K562 (cell line): ENCODE results near the gene SH3RF1. TPM values are rescaled to one million over a fixed set of nuclear protein-coding genes. Genes with fewer than 3 reads are reported as not detected.

Experiments used
- ATAC-seq: fragments of 200-7000 bp; cut with Tn5 transposase; 3 replicates; pipeline ENCODE4 v1.9.1; 2020; ENCODE audit warnings: moderate library complexity
- BruUV-seq: library from RNA; stranded (reverse); fragments of 400-500 nt; replicated peaks from 2 replicates; lab custom pipeline; 2021; lab: Mats Ljungman, UMichigan
- CTCF ChIA-PET: fragments of 300-600 bp; formaldehyde crosslinking; extraction: SDS; loops from one replicate; lab custom pipeline; 2021; ENCODE audit warnings: low intra/inter-chr PET ratio; lab: Yijun Ruan, JAX
- POLR2A ChIA-PET: fragments of 300-600, 350-650 bp; sonication (Branson Sonifier 250); formaldehyde crosslinking; extraction: SDS; loops from one replicate; lab custom pipeline; 2021; ENCODE audit warnings: antibody characterized with exemption, inconsistent platforms; lab: Yijun Ruan, JAX
- DNase-seq, 4 experiments: peaks; one replicate each; pipeline versions ENCODE4 v3.0.0 to v3.0.0-alpha.2; 2011 to 2018; ENCODE audit warnings: low spot score in 3 of 4, mixed read lengths in 3 of 4; ENCODE audit errors: extremely low read depth in 1 of 4
- FAIRE-seq: peaks from 2 replicates; lab custom pipeline; 2011; peaks lifted over from hg19 to GRCh38; lab: Jason Lieb, UNC
- H2AFZ ChIP-seq: 2 replicates; pipeline ENCODE4 v1.6.0; 2011; ENCODE audit warnings: low read depth, low read length, control low read depth, inconsistent platforms
- H3K27ac ChIP-seq: fragments of 200-600 bp; 3 replicates; pipeline ENCODE4 v1.8.0; 2011; ENCODE audit warnings: low read depth, mild to moderate bottlenecking, control low read depth, inconsistent platforms, low read length, moderate library complexity, mixed read lengths; ENCODE audit errors: extremely low read depth
- H3K27me3 ChIP-seq, 2 experiments: fragments of 300-600 bp in 1 of 2; 2 replicates in 1 of 2; 3 replicates in 1 of 2; pipeline versions ENCODE4 v1.6.0 to v1.8.0; 2011; ENCODE audit warnings: inconsistent platforms in 2 of 2, low read length in 2 of 2, mild to moderate bottlenecking in 1 of 2, mixed read lengths in 1 of 2, moderate library complexity in 1 of 2; ENCODE audit not compliant: control insufficient read depth in 2 of 2, insufficient read depth in 2 of 2
- H3K36me3 ChIP-seq: fragments of 300-600 bp; 3 replicates; pipeline ENCODE4 v1.8.0; 2011; ENCODE audit warnings: mild to moderate bottlenecking, low read length, inconsistent platforms; ENCODE audit not compliant: control insufficient read depth, insufficient read depth
- H3K4me1 ChIP-seq, 2 experiments: fragments of 200-600 bp in 1 of 2; replicated peaks in 1 of 2; 2 replicates in 1 of 2; 3 replicates in 1 of 2; pipeline versions ENCODE4 v1.5.1 to v1.8.0; 2011; ENCODE audit warnings: inconsistent platforms in 2 of 2, low read length in 2 of 2, mild to moderate bottlenecking in 1 of 2, mixed read lengths in 1 of 2, moderate library complexity in 1 of 2; ENCODE audit not compliant: control insufficient read depth in 2 of 2, insufficient read depth in 2 of 2
- H3K4me2 ChIP-seq: 2 replicates; pipeline ENCODE4 v1.6.1; 2011; ENCODE audit warnings: low read length, control low read depth, inconsistent platforms, mixed read lengths; ENCODE audit not compliant: insufficient read depth
- H3K4me3 ChIP-seq: fragments of 200-600 bp; sonication (generic), shearing (Covaris generic); 2 replicates; pipeline ENCODE4 v1.5.1; 2016; ENCODE audit warnings: control low read depth, inconsistent platforms
- H3K79me2 ChIP-seq: fragments of 200-600 bp; 3 replicates; pipeline ENCODE4 v1.8.0; 2011; ENCODE audit warnings: low read length, inconsistent platforms; ENCODE audit not compliant: control insufficient read depth, insufficient read depth
- H3K9ac ChIP-seq, 2 experiments: 2 replicates each; pipeline versions ENCODE4 v1.6.0 to v1.6.1; 2011; ENCODE audit warnings: low read depth in 2 of 2, low read length in 2 of 2, control low read depth in 1 of 2, inconsistent platforms in 1 of 2, mild to moderate bottlenecking in 1 of 2, mixed read lengths in 1 of 2; ENCODE audit not compliant: insufficient read depth in 1 of 2
- H3K9me1 ChIP-seq: one replicate; pipeline ENCODE4 v1.6.0; 2011; ENCODE audit warnings: inconsistent platforms, mild to moderate bottlenecking, low read length, moderate library complexity; ENCODE audit not compliant: control insufficient read depth, insufficient read depth
- H3K9me3 ChIP-seq: replicated peaks from 2 replicates; pipeline ENCODE4 v1.5.1; 2011; ENCODE audit warnings: low read depth, low read length, inconsistent platforms; ENCODE audit not compliant: control insufficient read depth, insufficient read depth
- H4K20me1 ChIP-seq: replicated peaks from 2 replicates; pipeline ENCODE4 v1.6.1; 2011; ENCODE audit warnings: low read length, inconsistent platforms, mixed read lengths; ENCODE audit not compliant: control insufficient read depth, insufficient read depth
- CREB3 ChIP-seq: fragments of 450-650 bp; conservative IDR thresholded peaks from 2 replicates; pipeline ENCODE4 v1.6.1; 2016; ENCODE audit warnings: missing genetic modification characterization, low read depth, mild to moderate bottlenecking, missing compliant biosample characterization, moderate library complexity
- ELK1 ChIP-seq: sonication (generic); formaldehyde crosslinking; IDR thresholded peaks from 2 replicates; pipeline ENCODE4 v1.8.1; 2022; ENCODE audit warnings: missing genetic modification reagents
- MEF2D ChIP-seq: conservative IDR thresholded peaks from 2 replicates; pipeline ENCODE4 v1.6.1; 2016; ENCODE audit warnings: low read depth, missing genetic modification characterization, missing compliant biosample characterization
- NR0B1 ChIP-seq: fragments of 450-650 bp; IDR thresholded peaks from one replicate; pipeline ENCODE4 v1.6.1; 2018; ENCODE audit warnings: mild to moderate bottlenecking, moderate library complexity; ENCODE audit not compliant: partially characterized antibody
- NUFIP1 ChIP-seq: fragments of 450-650 bp; IDR thresholded peaks from 2 replicates; pipeline ENCODE4 v1.6.1; 2018; ENCODE audit not compliant: partially characterized antibody
- POLR2H ChIP-seq: IDR thresholded peaks from 2 replicates; pipeline ENCODE4 v1.6.1; 2016; ENCODE audit warnings: missing genetic modification characterization, low read depth, mild to moderate bottlenecking, control low read depth, missing compliant biosample characterization, moderate library complexity
- PTBP1 ChIP-seq: fragments of 200-400 bp; formaldehyde crosslinking; IDR thresholded peaks from 2 replicates; pipeline ENCODE4 v1.6.1; 2017; ENCODE audit warnings: low read depth, low read length
- SAFB2 ChIP-seq: fragments of 200-400 bp; formaldehyde crosslinking; IDR thresholded peaks from 2 replicates; pipeline ENCODE4 v1.6.1; 2018; ENCODE audit warnings: borderline replicate concordance, low read length, low read depth, moderate library complexity; ENCODE audit not compliant: severe bottlenecking
- SREBF2 ChIP-seq: sonication (generic); formaldehyde crosslinking; IDR thresholded peaks from 2 replicates; pipeline ENCODE4 v1.4.0; 2020; ENCODE audit warnings: mild to moderate bottlenecking, missing genetic modification reagents
- TARDBP ChIP-seq: fragments of 450-650 bp; IDR thresholded peaks from 2 replicates; pipeline ENCODE4 v1.6.1; 2016
- ZNF133 ChIP-seq: fragments of 250-450 bp; sonication (Bioruptor Pico); IDR thresholded peaks from 2 replicates; pipeline ENCODE4 v1.4.0; 2020; ENCODE audit warnings: mild to moderate bottlenecking
- ZNF253 ChIP-seq: fragments of 250-450 bp; sonication (Bioruptor Pico); conservative IDR thresholded peaks from 2 replicates; pipeline ENCODE4 v1.6.1; 2021; ENCODE audit warnings: mild to moderate bottlenecking
- WGBS: fragments of 100-300 bp; shearing (Covaris generic); methylation state at CpG from one replicate; pipeline ENCODE4 v1.1.6; 2016; ENCODE audit warnings: low coverage, mixed read lengths; ENCODE audit not compliant: insufficient coverage; ENCODE audit errors: missing lambda C conversion rate; 5-methylcytosine and 5-hydroxymethylcytosine counted together
- in situ Hi-C: fragments of 300-500 bp; cut with MboI; formaldehyde crosslinking; loops from 4 replicates; pipeline ENCODE4 v1.15.0; 2018; ENCODE audit warnings: inconsistent platforms, mixed read lengths
- intact Hi-C: fragments of 100-400 bp; cut with micrococcal nuclease; formaldehyde crosslinking; loops from 2 replicates; pipeline ENCODE4 v1.14.2; 2022
- polyA plus RNA-seq, 8 experiments: library from polyadenylated mRNA; depleted of rRNA in 4 of 8; stranded (reverse) in 5 of 8; unstranded in 3 of 8; fragments of >200 nt; fragmentation: Nextera tagmentation in 2 of 8; fragmentation: Illumina TruSeq in 1 of 8; extraction: Ambion mirVana in 2 of 8; extraction: Trizol in 1 of 8; gene quantifications; 2 replicates each; pipeline versions ENCODE4 v1.2.1 to v1.2.3, GENCODE V29; 2011 to 2014; ENCODE audit warnings: inconsistent platforms in 1 of 8, missing spikeins in 1 of 8
- total RNA-seq, 7 experiments: library from RNA; depleted of rRNA in 6 of 7; stranded (reverse); fragments of >200 nt in 6 of 7; fragmentation: Illumina TruSeq in 2 of 7; extraction: Trizol in 2 of 7; gene quantifications; 2 replicates each; pipeline versions ENCODE4 v1.2.1 to v1.2.3, GENCODE V29; 2011 to 2021; ENCODE audit warnings: low replicate concordance in 1 of 7

The SH3RF1 gene
- total and polyA plus RNA-seq, 9 of the 15 experiments (the other 6 are each of a cell fraction or from before 2014, with no cell fraction given), result 0.04 to 0.16 (median 0.11) TPM; not detected in 6

- TF ChIP-seq CREB3 (tag) (no peak), NR0B1 (no peak), SAFB2 (no peak), MEF2D (no peak), PTBP1 (no peak), ZNF133 (CRISPR knock-in tag) (no peak), TARDBP (no peak), POLR2H (tag) (no peak), ELK1 (no peak), NUFIP1 (no peak), SREBF2 (CRISPR knock-in tag) (no peak), ZNF253 (CRISPR knock-in tag) (no peak)
- POLR2A ChIA-PET, result interaction anchor here (0.6 to 1.0 kb wide), 2 partner anchors 11 to 24 kb away, joined by 3 read pairs; no protein-coding TSS in a partner anchor
Measured at GRCh38 chr4:169050881-169051760, 219.6 kb downstream of the SH3RF1 start.

More at GRCh38 chr4:169050881-169051760, 219.6 kb downstream of the SH3RF1 start:
- 0% methylated on average over 9 of the region's 9 CpGs for WGBS
- no peaks in the 10 kb centered on the region for H3K4me1 ChIP-seq
- no peak overlapping the region for H3K9ac ChIP-seq
- no peak for FAIRE-seq
- H3K27me3 ChIP-seq, result peaks cover 40 to 44% of the 10 kb centered on the region in 2 experiments; a peak in 4 of 5 replicates
- ATAC-seq, result no peak
- H3K4me3 ChIP-seq, result no peak overlapping the region
- no peaks in the 10 kb centered on the region for H3K9me1 ChIP-seq
- no peaks in the 10 kb centered on the region for H3K36me3 ChIP-seq
- H3K9me3 ChIP-seq, result no peaks in the 10 kb centered on the region
- intact Hi-C loops (no loop called here), in situ Hi-C loops (no loop called here)
- CTCF ChIA-PET, result no interaction called here
- BruUV-seq, result no TSS peak
- no peaks in the 10 kb centered on the region for H3K79me2 ChIP-seq
- H3K4me2 ChIP-seq, result no peak overlapping the region
- DNase-seq, result no peak
- no peaks in the 10 kb centered on the region for H4K20me1 ChIP-seq
- H2AFZ ChIP-seq, result no peak overlapping the region
- H3K27ac ChIP-seq, result no peak overlapping the region
